Natural killer cell (primary cell): ENCODE measurements around the gene PPP1R3D. TPM values are rescaled to one million over a fixed set of nuclear protein-coding genes. Genes with fewer than 3 reads are reported as not detected.

Experiments
- ATAC-seq, 3 donors: fragments of 150-1000 bp in 2 of 3; fragments of 200-7000 bp in 1 of 3; cut with Tn5 transposase; 1 replicate in 1 of 3; 2 replicates in 2 of 3; pipeline ENCODE4 v1.10.0; 2021; ENCODE audit warnings: mild to moderate bottlenecking in 2 of 3, moderate library complexity in 2 of 3
- DNase-seq, 2 donors: peaks; one replicate each; pipeline versions ENCODE4 v3.0.0 to v3.0.0-alpha.2; 2013 to 2021; ENCODE audit warnings: mixed read lengths in 1 of 2
- H3K27ac ChIP-seq: one replicate; pipeline ENCODE4 v1.5.1; 2013; ENCODE audit warnings: mild to moderate bottlenecking, low read length
- H3K27me3 ChIP-seq: one replicate; pipeline ENCODE4 v1.6.1; 2013; ENCODE audit warnings: low read length; ENCODE audit not compliant: control insufficient read depth, insufficient read depth
- H3K36me3 ChIP-seq: one replicate; pipeline ENCODE4 v1.6.1; 2013; ENCODE audit warnings: low read length; ENCODE audit not compliant: control insufficient read depth, insufficient read depth
- H3K4me1 ChIP-seq: one replicate; pipeline ENCODE4 v1.6.1; 2013; ENCODE audit warnings: low read length; ENCODE audit not compliant: control insufficient read depth, insufficient read depth
- H3K4me3 ChIP-seq: one replicate; pipeline ENCODE4 v1.5.1; 2013; ENCODE audit warnings: low read length
- H3K9me3 ChIP-seq: one replicate; pipeline ENCODE4 v1.6.1; 2013; ENCODE audit warnings: low read length; ENCODE audit not compliant: control insufficient read depth, insufficient read depth
- H3K27ac Mint-ChIP-seq, 2 donors: one replicate each; pipeline ENCODE4 v1.8.0; 2022; ENCODE audit warnings: mild to moderate bottlenecking in 2 of 2, mixed read lengths in 2 of 2, moderate library complexity in 1 of 2
- H3K27me3 Mint-ChIP-seq, 2 donors: one replicate each; pipeline ENCODE4 v1.8.0; 2022; ENCODE audit warnings: low read depth in 2 of 2, mixed read lengths in 2 of 2
- H3K36me3 Mint-ChIP-seq: one replicate; pipeline ENCODE4 v1.8.0; 2022; ENCODE audit warnings: mixed read lengths
- H3K4me1 Mint-ChIP-seq, 2 donors: one replicate each; pipeline ENCODE4 v1.8.0; 2022; ENCODE audit warnings: mixed read lengths in 2 of 2
- H3K4me3 Mint-ChIP-seq: one replicate; pipeline ENCODE4 v1.8.0; 2022; ENCODE audit warnings: mild to moderate bottlenecking, moderate library complexity, mixed read lengths
- H3K9me3 Mint-ChIP-seq, 2 donors: one replicate each; pipeline ENCODE4 v1.8.0; 2022; ENCODE audit warnings: mixed read lengths in 2 of 2
- CTCF ChIP-seq: fragments of 200-600 bp; IDR thresholded peaks from one replicate; pipeline ENCODE4 v1.8.0; 2022; ENCODE audit warnings: antibody characterized with exemption
- WGBS: methylation state at CpG from one replicate; pipeline ENCODE4 v1.1.7; 2013; ENCODE audit warnings: missing lambda C conversion rate; ENCODE audit not compliant: insufficient coverage; 5-methylcytosine and 5-hydroxymethylcytosine counted together
- intact Hi-C: fragments of 100-400 bp; cut with micrococcal nuclease; formaldehyde crosslinking; loops from one replicate; pipeline ENCODE4 v1.14.2; 2022
- total RNA-seq, 4 donors: library from RNA; stranded (reverse); fragments of 120-200 nt in 1 of 4; gene quantifications; one replicate each; pipeline versions ENCODE4 v1.2.3 to v1.2.4, GENCODE V29; 2013 to 2022

The PPP1R3D gene
- 1 to 10 TPM; 3.5 to 6.9 (median 6.7) TPM for total RNA-seq
- 11.5 TPM for total RNA-seq (2013)

- Mint-ChIP-seq H3K36me3 (no peaks in the 10 kb centered on the region), H3K4me3 (peak within 1 kb of the TSS; percentile 94), H3K27me3 (no peaks in the 10 kb centered on the region), H3K27ac (peak within 1 kb of the TSS; percentile 89 to 93), H3K4me1 (peaks cover 35 to 46% of the 10 kb centered on the region in 2 donors), H3K9me3 (no peaks in the 10 kb centered on the region)
- ATAC-seq (peak; percentile 96 to 97 (median 97)), DNase-seq (peak; percentile 84 to 94)
- no peaks in the 10 kb centered on the region for H3K27me3 ChIP-seq
- H3K36me3 ChIP-seq: peaks cover 32% of the 10 kb centered on the region
- intact Hi-C loops: loop anchor here (5.0 to 10.0 kb wide), 2 partner anchors 117 to 1954 kb away; no protein-coding TSS in a partner anchor
- under 1% methylated on average over 57 of the region's 57 CpGs for WGBS
- H3K4me1 ChIP-seq: peaks cover 18% of the 10 kb centered on the region
- no peak for TF ChIP-seq CTCF
- peak within 1 kb of the TSS; percentile 52 for H3K4me3 ChIP-seq
- no peaks in the 10 kb centered on the region for H3K9me3 ChIP-seq
- H3K27ac ChIP-seq: peak within 1 kb of the TSS; percentile 70
These were observed at the start of gene PPP1R3D, which contains the start of gene FAM217B for GRCh38 chr20:59940129-59940955. PPP1R3D (minus strand) TSS chr20:59940305; CDS start chr20:59939931, 374 bp downstream. FAM217B (plus strand) TSS chr20:59940389; CDS start chr20:59943944, 3,555 bp downstream.

- no peak for DNase-seq
- TF ChIP-seq CTCF: no peak
These were observed 48.0 kb upstream of the PPP1R3D start for GRCh38 chr20:59988141-59988540.

GRCh38 chr20:59987135-59987534 is 47.0 kb upstream of the PPP1R3D start:
- no peak for DNase-seq
- WGBS: 96% methylated on average over 6 of the region's 7 CpGs
- Mint-ChIP-seq H3K9me3 (no peaks in the 10 kb centered on the region), H3K4me3 (no peak overlapping the region), H3K4me1 (peaks cover 11 to 14% of the 10 kb centered on the region in 2 donors), H3K36me3 (no peaks in the 10 kb centered on the region), H3K27me3 (no peaks in the 10 kb centered on the region), H3K27ac (no peak overlapping the region)
- Histone ChIP-seq H3K9me3 (no peaks in the 10 kb centered on the region), H3K4me1 (peaks cover 5% of the 10 kb centered on the region), H3K4me3 (no peak overlapping the region), H3K36me3 (no peaks in the 10 kb centered on the region), H3K27me3 (no peaks in the 10 kb centered on the region), H3K27ac (no peak overlapping the region)
- TF ChIP-seq CTCF: no peak
- intact Hi-C loops: no loop called here
- ATAC-seq: no peak

More at GRCh38 chr20:59988141-59988540, 48.0 kb upstream of the PPP1R3D start:
- peaks cover 5% of the 10 kb centered on the region for H3K4me1 ChIP-seq
- intact Hi-C loops: no loop called here
- Mint-ChIP-seq H3K9me3 (no peaks in the 10 kb centered on the region), H3K4me1 (peaks cover 11 to 14% of the 10 kb centered on the region in 2 donors), H3K36me3 (no peaks in the 10 kb centered on the region), H3K27ac (no peak overlapping the region), H3K27me3 (no peaks in the 10 kb centered on the region), H3K4me3 (no peak overlapping the region)
- no peak for ATAC-seq
- no peak overlapping the region for H3K27ac ChIP-seq
- no peaks in the 10 kb centered on the region for H3K9me3 ChIP-seq
- H3K4me3 ChIP-seq: no peak overlapping the region
- H3K36me3 ChIP-seq: no peaks in the 10 kb centered on the region
- no peaks in the 10 kb centered on the region for H3K27me3 ChIP-seq
- 87% methylated on average over 5 of the region's 5 CpGs for WGBS
